Activated CD8-positive, alpha-beta T cell treated with anti-CD3 and anti-CD28 coated beads for 36 hours (primary cell): ENCODE data around the gene ENPP6. TPM values are rescaled to one million over a fixed set of nuclear protein-coding genes. Genes with fewer than 3 reads are reported as not detected.

ENCODE experiments used
- ATAC-seq: fragments of 200-7000 bp; cut with Tn5 transposase; one replicate; pipeline ENCODE4 v1.10.0; 2021; ENCODE audit warnings: mild to moderate bottlenecking, moderate library complexity
- CTCF ChIA-PET: fragments of 350-600 bp; sonication (Branson Sonifier 250); formaldehyde crosslinking; loops from one replicate; lab custom pipeline; 2021; ENCODE audit warnings: antibody characterized with exemption; lab: Charles Lee
- POLR2A ChIA-PET: fragments of 350-600 bp; sonication (Branson Sonifier 250); formaldehyde crosslinking; loops from one replicate; lab custom pipeline; 2021; ENCODE audit warnings: antibody characterized with exemption; lab: Charles Lee
- DNase-seq: peaks from one replicate; pipeline ENCODE4 v3.0.0-alpha.2; 2020
- H3K27ac Mint-ChIP-seq: one replicate; pipeline ENCODE4 v1.8.0; 2021; ENCODE audit warnings: mild to moderate bottlenecking, mixed read lengths
- H3K27me3 Mint-ChIP-seq: one replicate; pipeline ENCODE4 v1.8.0; 2021; ENCODE audit warnings: mixed read lengths
- H3K36me3 Mint-ChIP-seq: one replicate; pipeline ENCODE4 v1.8.0; 2021; ENCODE audit warnings: low read depth, mixed read lengths
- H3K4me1 Mint-ChIP-seq: one replicate; pipeline ENCODE4 v1.8.0; 2021; ENCODE audit warnings: low read depth, mixed read lengths
- H3K4me3 Mint-ChIP-seq: one replicate; pipeline ENCODE4 v1.8.0; 2021; ENCODE audit warnings: mild to moderate bottlenecking, moderate library complexity, mixed read lengths
- H3K9me3 Mint-ChIP-seq: one replicate; pipeline ENCODE4 v1.8.0; 2021; ENCODE audit warnings: mixed read lengths
- CTCF ChIP-seq: fragments of 200-600 bp; IDR thresholded peaks from one replicate; pipeline ENCODE4 v1.8.0; 2022; ENCODE audit warnings: antibody characterized with exemption, mild to moderate bottlenecking
- intact Hi-C: fragments of 100-400 bp; cut with micrococcal nuclease; formaldehyde crosslinking; loops from one replicate; pipeline ENCODE4 v1.10.0; 2022
- total RNA-seq, 2 experiments: library from RNA; stranded (reverse); gene quantifications; one replicate each; pipeline ENCODE4 v1.2.3, GENCODE V29; 2021

ENPP6 gene
- total RNA-seq, 2 experiments from 2014 or later, result 0.27 to 0.40 TPM

- ChIA-PET POLR2A (no interaction called here), CTCF (interaction anchor here (1.1 kb wide), 1 partner anchor 67 kb away, joined by 3 read pairs; no protein-coding TSS in a partner anchor)
- no peak for DNase-seq
- ATAC-seq, result no peak
- Mint-ChIP-seq H3K36me3 (no peaks in the 10 kb centered on the region), H3K27ac (no peak overlapping the region), H3K4me3 (no peak overlapping the region), H3K27me3 (no peaks in the 10 kb centered on the region), H3K9me3 (no peaks in the 10 kb centered on the region), H3K4me1 (no peaks in the 10 kb centered on the region)
- intact Hi-C loops, result no loop called here
- TF ChIP-seq CTCF, result no peak
Observed at GRCh38 chr4:184196730-184197385, 20.8 kb downstream of the ENPP6 start.

- ChIA-PET POLR2A (interaction anchor here (1.4 kb wide), 1 partner anchor 36 kb away, joined by 3 read pairs; no protein-coding TSS in a partner anchor), CTCF (interaction anchor here (0.8 kb wide), 1 partner anchor 27 kb away, joined by 3 read pairs; no protein-coding TSS in a partner anchor)
- Mint-ChIP-seq H3K27ac (no peak overlapping the region), H3K27me3 (no peaks in the 10 kb centered on the region), H3K4me1 (no peaks in the 10 kb centered on the region), H3K36me3 (no peaks in the 10 kb centered on the region), H3K9me3 (no peaks in the 10 kb centered on the region), H3K4me3 (no peak overlapping the region)
- no peak for TF ChIP-seq CTCF
- ATAC-seq (peak; percentile 13), DNase-seq (no peak)
- intact Hi-C loops, result no loop called here
Observed at GRCh38 chr4:184193556-184194525, 23.8 kb downstream of the ENPP6 start.

GRCh38 chr4:184192933-184193332, 24.7 kb downstream of the ENPP6 start:
- H3K4me3 Mint-ChIP-seq, result no peak overlapping the region
- ATAC-seq, result no peak

GRCh38 chr4:184191267-184191666, 26.4 kb downstream of the ENPP6 start:
- H3K36me3 Mint-ChIP-seq, result no peaks in the 10 kb centered on the region
- POLR2A ChIA-PET, result no interaction called here
- H3K9me3 Mint-ChIP-seq, result no peaks in the 10 kb centered on the region

More at GRCh38 chr4:184192933-184193332, 24.7 kb downstream of the ENPP6 start:
- Mint-ChIP-seq H3K36me3 (no peaks in the 10 kb centered on the region), H3K27me3 (no peaks in the 10 kb centered on the region), H3K9me3 (no peaks in the 10 kb centered on the region), H3K4me1 (no peaks in the 10 kb centered on the region), H3K27ac (no peak overlapping the region)
- no peak for TF ChIP-seq CTCF
- POLR2A ChIA-PET, result no interaction called here
- no peak for DNase-seq
- intact Hi-C loops, result no loop called here
- CTCF ChIA-PET, result interaction anchor here (0.8 kb wide), 1 partner anchor 26 kb away, joined by 3 read pairs; no protein-coding TSS in a partner anchor

More at GRCh38 chr4:184191267-184191666, 26.4 kb downstream of the ENPP6 start:
- no peaks in the 10 kb centered on the region for H3K27me3 Mint-ChIP-seq
- TF ChIP-seq CTCF, result no peak
- H3K4me3 Mint-ChIP-seq, result no peak overlapping the region
- no peak for DNase-seq
- CTCF ChIA-PET, result no interaction called here
- intact Hi-C loops, result no loop called here
- no peak for ATAC-seq
- no peak overlapping the region for H3K27ac Mint-ChIP-seq
- no peaks in the 10 kb centered on the region for H3K4me1 Mint-ChIP-seq
